Measurements from ENCODE around the gene GIN1.
A peak's percentile ranks its signal among the peaks of the same experiment; 100 is the strongest.

The GIN1 gene

DNA sequence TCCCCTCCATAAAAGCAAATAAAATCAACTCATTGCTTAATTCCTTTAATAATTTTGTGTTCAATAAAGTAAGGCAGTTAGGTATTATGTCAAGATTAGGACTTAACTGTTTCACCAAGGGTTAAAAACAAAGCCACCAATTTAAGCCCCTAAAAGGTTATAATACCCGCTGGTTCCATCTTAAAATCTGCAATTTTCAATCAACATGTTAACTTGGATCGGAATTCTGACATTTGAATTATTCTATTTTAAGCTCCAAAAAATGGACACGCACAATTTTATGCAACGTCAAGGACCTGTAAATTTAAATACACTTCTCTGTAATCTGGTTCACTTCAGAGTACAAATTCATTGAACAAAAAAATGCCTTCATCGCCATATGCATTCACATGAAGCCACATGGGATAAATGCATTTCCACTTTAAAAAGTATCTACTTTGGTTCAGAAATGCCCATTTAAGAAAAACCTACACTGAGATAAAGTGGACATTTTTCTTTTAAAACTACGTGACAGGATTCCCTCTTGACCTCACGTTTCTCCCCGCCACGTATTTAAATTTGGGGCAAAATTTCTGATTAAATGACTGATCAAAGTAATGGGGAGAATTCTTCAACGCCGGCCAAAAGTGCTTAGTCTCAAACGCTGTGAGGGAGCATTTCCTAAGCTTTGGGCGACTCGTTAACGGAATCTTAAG lies 721 bp downstream of the GIN1 start:
- peaks cover 14% of the 10 kb centered on the region for H3F3A ChIP-seq (ENCODE audit: insufficient read depth, low read length)
- peak overlapping the region; percentile 75 for H3K4me2 ChIP-seq (ENCODE audit: low read depth, low read length)
- H2AFZ ChIP-seq (ENCODE audit: low read length): peak overlapping the region; percentile 91
- H4K20me1 ChIP-seq (ENCODE audit: insufficient read depth, low read length): no peaks in the 10 kb centered on the region
- H3K27me3 ChIP-seq (replicated peaks; ENCODE audit: insufficient read depth, low read length): no peaks in the 10 kb centered on the region
- peak overlapping the region; percentile 94 for H3K9ac ChIP-seq (ENCODE audit: low read length)
- no peaks in the 10 kb centered on the region for H3K9me2 ChIP-seq (replicated peaks; ENCODE audit: insufficient read depth, low read length)
- H3K79me2 ChIP-seq (ENCODE audit: low read length): peaks cover 60% of the 10 kb centered on the region
- H3K36me3 ChIP-seq (replicated peaks; ENCODE audit: insufficient read depth, low read length): no peaks in the 10 kb centered on the region
- H3K4me3 ChIP-seq (ENCODE audit: low read length): peak overlapping the region; percentile 73
- H3K4me1 ChIP-seq (ENCODE audit: low read length): peaks cover 14% of the 10 kb centered on the region
- TF ChIP-seq EZH2phosphoT487 (IDR thresholded peaks at IDR 0.05; ENCODE audit: low read length) (no peak), EZH2 (optimal IDR thresholded peaks at IDR 0.05; ENCODE audit: low read depth, low read length) (no peak)
- TF ChIP-seq, protein P1, sequence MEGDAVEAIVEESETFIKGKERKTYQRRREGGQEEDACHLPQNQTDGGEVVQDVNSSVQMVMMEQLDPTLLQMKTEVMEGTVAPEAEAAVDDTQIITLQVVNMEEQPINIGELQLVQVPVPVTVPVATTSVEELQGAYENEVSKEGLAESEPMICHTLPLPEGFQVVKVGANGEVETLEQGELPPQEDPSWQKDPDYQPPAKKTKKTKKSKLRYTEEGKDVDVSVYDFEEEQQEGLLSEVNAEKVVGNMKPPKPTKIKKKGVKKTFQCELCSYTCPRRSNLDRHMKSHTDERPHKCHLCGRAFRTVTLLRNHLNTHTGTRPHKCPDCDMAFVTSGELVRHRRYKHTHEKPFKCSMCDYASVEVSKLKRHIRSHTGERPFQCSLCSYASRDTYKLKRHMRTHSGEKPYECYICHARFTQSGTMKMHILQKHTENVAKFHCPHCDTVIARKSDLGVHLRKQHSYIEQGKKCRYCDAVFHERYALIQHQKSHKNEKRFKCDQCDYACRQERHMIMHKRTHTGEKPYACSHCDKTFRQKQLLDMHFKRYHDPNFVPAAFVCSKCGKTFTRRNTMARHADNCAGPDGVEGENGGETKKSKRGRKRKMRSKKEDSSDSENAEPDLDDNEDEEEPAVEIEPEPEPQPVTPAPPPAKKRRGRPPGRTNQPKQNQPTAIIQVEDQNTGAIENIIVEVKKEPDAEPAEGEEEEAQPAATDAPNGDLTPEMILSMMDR (IDR thresholded peaks at IDR 0.05; ENCODE audit: low read length): no peak
- H3K27ac ChIP-seq (ENCODE audit: low read length): peak overlapping the region; percentile 98
- no peaks in the 10 kb centered on the region for H3K9me3 ChIP-seq (replicated peaks; ENCODE audit: insufficient read depth, low read length)
- peak; percentile 37 for DNase-seq

DNA sequence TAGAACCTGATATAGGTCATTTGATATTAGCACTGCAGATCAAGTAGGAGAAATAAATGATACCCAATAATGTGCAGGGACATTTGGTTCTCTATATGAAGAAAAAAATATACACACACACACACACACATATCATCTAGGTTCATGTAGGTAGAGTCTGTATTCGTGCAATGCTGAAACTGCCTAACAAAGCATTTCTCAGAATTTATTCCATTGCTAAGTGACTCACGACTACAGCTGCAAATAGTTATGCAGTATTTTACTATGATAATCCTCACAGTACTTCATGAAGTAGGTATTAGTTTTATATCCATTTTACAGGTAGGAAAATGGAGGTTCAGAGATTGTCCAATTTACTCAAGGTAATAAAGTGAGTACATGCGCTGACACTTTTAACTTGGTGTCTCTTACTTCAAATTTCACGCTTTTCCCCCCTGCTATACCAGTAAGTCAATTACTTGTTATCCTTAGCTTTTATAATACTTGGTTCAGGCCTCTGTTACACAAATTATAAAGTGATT lies 2.4 kb downstream of the GIN1 start:
- Histone ChIP-seq H3K4me3 (ENCODE audit: low read length) (no peak overlapping the region; the same call in 1 of the 2 replicates), H3K79me2 (ENCODE audit: low read length) (peaks cover 46% of the 10 kb centered on the region), H3K9me3 (replicated peaks; ENCODE audit: insufficient read depth, low read length) (no peaks in the 10 kb centered on the region), H3F3A (ENCODE audit: insufficient read depth, low read length) (peaks cover 14% of the 10 kb centered on the region), H2AFZ (ENCODE audit: low read length) (no peak overlapping the region), H4K20me1 (ENCODE audit: insufficient read depth, low read length) (no peaks in the 10 kb centered on the region), H3K4me2 (ENCODE audit: low read depth, low read length) (peak overlapping the region; percentile 75; the same call in 1 of the 2 replicates), H3K4me1 (ENCODE audit: low read length) (peaks cover 13% of the 10 kb centered on the region), H3K36me3 (replicated peaks; ENCODE audit: insufficient read depth, low read length) (no peaks in the 10 kb centered on the region), H3K9ac (ENCODE audit: low read length) (peak overlapping the region; percentile 94; the same call in 1 of the 2 replicates), H3K27ac (ENCODE audit: low read length) (peak overlapping the region; percentile 12; the same call in 1 of the 2 replicates), H3K9me2 (replicated peaks; ENCODE audit: insufficient read depth, low read length) (no peaks in the 10 kb centered on the region), H3K27me3 (replicated peaks; ENCODE audit: insufficient read depth, low read length) (no peaks in the 10 kb centered on the region)
- no peak for TF ChIP-seq EZH2phosphoT487 (IDR thresholded peaks at IDR 0.05; ENCODE audit: low read length)
- no peak for TF ChIP-seq EZH2 (optimal IDR thresholded peaks at IDR 0.05; ENCODE audit: low read depth, low read length)
- TF ChIP-seq, protein P1 (IDR thresholded peaks at IDR 0.05; ENCODE audit: low read length): no peak
- peak; percentile 36 for DNase-seq

DNA sequence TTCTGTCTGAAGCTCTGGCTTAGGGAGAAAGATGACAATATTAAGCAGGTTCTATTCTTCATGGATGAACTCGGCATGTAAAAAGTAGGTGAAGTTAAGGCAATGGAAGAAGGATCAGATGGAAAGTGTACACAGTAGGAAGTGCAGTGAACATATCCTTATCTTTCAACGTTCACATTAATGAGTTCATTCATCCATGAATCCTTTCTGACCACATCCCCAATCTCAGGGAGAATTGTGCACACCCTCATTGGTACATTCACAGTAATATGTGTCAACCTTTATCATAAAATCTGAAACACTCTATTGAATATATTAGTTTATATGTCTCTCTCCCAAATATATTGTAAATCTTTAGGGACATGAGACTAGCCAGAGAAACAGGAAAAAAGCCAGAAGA lies 5.5 kb downstream of the GIN1 start:
- peaks cover 23% of the 10 kb centered on the region for H3K79me2 ChIP-seq (ENCODE audit: low read length)
- no peak overlapping the region for H3K4me2 ChIP-seq (ENCODE audit: low read depth, low read length)
- no peaks in the 10 kb centered on the region for H3K27me3 ChIP-seq (replicated peaks; ENCODE audit: insufficient read depth, low read length)
- no peaks in the 10 kb centered on the region; the same call in 1 of the 2 replicates for H3K4me1 ChIP-seq (ENCODE audit: low read length)
- H4K20me1 ChIP-seq (ENCODE audit: insufficient read depth, low read length): no peaks in the 10 kb centered on the region
- H2AFZ ChIP-seq (ENCODE audit: low read length): no peak overlapping the region
- no peaks in the 10 kb centered on the region for H3K36me3 ChIP-seq (replicated peaks; ENCODE audit: insufficient read depth, low read length)
- TF ChIP-seq EZH2phosphoT487 (IDR thresholded peaks at IDR 0.05; ENCODE audit: low read length) (no peak), EZH2 (optimal IDR thresholded peaks at IDR 0.05; ENCODE audit: low read depth, low read length) (no peak)
- TF ChIP-seq, protein P1 (IDR thresholded peaks at IDR 0.05; ENCODE audit: low read length): no peak
- no peak overlapping the region for H3K9ac ChIP-seq (ENCODE audit: low read length)
- no peak overlapping the region for H3K27ac ChIP-seq (ENCODE audit: low read length)
- peaks cover 9% of the 10 kb centered on the region for H3F3A ChIP-seq (ENCODE audit: insufficient read depth, low read length)
- H3K4me3 ChIP-seq (ENCODE audit: low read length): no peak overlapping the region
- no peaks in the 10 kb centered on the region for H3K9me3 ChIP-seq (replicated peaks; ENCODE audit: insufficient read depth, low read length)
- H3K9me2 ChIP-seq (replicated peaks; ENCODE audit: insufficient read depth, low read length): no peaks in the 10 kb centered on the region
- no peak for DNase-seq
